ENCODE results near the gene ZDBF2.
"Not testable (repeated sequence)": the region's sequence is repeated elsewhere in the genome, so short reads cannot be mapped to it uniquely, and the experiment has no call there.

The ZDBF2 gene

DNA sequence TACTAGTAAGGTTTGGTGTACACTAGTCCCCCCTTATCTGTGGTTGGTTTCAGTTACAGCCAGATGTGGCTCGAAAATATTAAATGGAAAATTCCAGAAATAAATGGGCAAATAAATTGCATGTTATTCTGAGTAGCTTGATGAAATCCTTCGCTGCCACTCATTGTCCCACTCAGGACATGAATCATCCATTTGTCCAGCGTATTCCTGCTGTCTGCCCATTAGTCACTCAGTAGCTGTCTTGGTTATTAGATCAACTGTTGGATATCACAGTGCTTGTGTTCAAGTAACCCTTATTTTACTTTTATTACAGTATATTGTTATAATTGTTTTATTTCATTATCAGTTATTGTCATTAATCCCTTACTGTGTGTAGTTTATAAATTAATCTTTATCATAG is 21.7 kb downstream of the ZDBF2 start:
- ChIA-PET CTCF (no interaction called here), POLR2A (no interaction called here)
- no peak for DNase-seq (ENCODE audit: extremely low spot score)
- TF ChIP-seq ELF4 (IDR thresholded peaks at IDR 0.05) = no peak
- no peak for TF ChIP-seq FOXM1 (IDR thresholded peaks at IDR 0.05; ENCODE audit: borderline replicate concordance)
- no peak for TF ChIP-seq LEF1 (IDR thresholded peaks at IDR 0.05; ENCODE audit: borderline replicate concordance)
- no peak for TF ChIP-seq NFRKB (IDR thresholded peaks at IDR 0.05)
- no peak for TF ChIP-seq CTBP1 (IDR thresholded peaks at IDR 0.05; ENCODE audit: borderline replicate concordance)
- no peak for TF ChIP-seq L3MBTL2 (conservative IDR thresholded peaks at IDR 0.05)
- no peak for TF ChIP-seq BHLHE40 (IDR thresholded peaks at IDR 0.05; ENCODE audit: borderline replicate concordance)
- no peak for TF ChIP-seq ARNT (IDR thresholded peaks at IDR 0.05)
- TF ChIP-seq FOXA1 (IDR thresholded peaks at IDR 0.05) = no peak
- TF ChIP-seq, protein P1, sequence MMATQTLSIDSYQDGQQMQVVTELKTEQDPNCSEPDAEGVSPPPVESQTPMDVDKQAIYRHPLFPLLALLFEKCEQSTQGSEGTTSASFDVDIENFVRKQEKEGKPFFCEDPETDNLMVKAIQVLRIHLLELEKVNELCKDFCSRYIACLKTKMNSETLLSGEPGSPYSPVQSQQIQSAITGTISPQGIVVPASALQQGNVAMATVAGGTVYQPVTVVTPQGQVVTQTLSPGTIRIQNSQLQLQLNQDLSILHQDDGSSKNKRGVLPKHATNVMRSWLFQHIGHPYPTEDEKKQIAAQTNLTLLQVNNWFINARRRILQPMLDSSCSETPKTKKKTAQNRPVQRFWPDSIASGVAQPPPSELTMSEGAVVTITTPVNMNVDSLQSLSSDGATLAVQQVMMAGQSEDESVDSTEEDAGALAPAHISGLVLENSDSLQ (IDR thresholded peaks at IDR 0.05) = no peak
- TF ChIP-seq HDGF (IDR thresholded peaks at IDR 0.05; ENCODE audit: borderline replicate concordance) = no peak

DNA sequence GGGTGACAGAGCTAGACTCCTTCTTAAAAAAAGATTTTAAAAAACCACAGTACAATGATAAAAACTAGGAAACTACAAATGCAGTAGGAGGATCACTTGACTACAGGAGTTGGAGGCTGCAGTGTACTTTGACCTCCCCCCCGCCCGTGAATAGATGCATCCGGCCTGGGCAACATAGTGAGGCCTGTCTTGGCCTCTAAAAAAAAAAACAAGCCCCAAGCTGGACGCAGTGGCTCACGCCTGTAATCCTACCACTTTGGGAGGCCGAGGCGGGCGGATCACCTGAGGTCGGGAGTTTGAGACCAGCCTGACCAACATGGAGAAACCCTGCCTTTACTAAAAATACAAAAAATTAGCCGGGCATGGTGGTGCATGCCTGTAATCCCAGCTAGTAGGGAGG is 25.1 kb downstream of the ZDBF2 start:
- DNase-seq (ENCODE audit: extremely low spot score); POLR2A ChIA-PET: not testable (repeated sequence)
- CTCF ChIA-PET = interaction anchor here (0.5 kb wide), 1 partner anchor 277 kb away, joined by 3 read pairs; no protein-coding TSS in a partner anchor

DNA sequence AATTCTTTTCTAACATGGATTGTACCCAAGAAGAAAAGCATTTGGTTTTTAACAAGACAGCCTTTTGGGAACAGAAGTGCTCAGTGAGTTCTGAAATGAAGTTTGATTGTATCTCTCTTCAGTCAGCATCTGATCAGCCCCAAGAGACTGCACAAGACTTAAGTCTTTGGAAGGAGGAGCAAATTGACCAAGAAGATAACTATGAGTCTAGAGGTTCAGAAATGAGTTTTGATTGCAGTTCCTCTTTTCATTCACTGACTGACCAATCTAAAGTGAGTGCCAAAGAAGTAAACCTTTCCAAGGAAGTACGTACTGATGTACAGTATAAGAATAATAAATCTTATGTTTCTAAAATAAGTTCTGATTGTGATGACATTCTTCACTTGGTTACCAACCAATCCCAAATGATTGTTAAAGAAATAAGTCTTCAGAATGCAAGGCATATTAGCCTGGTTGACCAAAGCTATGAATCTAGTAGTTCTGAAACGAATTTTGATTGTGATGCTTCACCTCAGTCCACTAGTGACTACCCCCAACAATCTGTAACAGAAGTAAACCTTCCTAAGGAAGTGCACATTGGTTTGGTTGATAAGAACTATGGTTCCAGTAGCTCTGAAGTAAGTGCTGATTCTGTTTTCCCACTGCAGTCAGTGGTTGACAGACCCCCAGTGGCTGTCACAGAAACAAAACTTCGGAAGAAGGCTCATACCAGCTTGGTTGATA is 31.2 kb downstream of the ZDBF2 start:
- DNase-seq (ENCODE audit: extremely low spot score) = no peak
- ChIA-PET POLR2A (no interaction called here), CTCF (no interaction called here)
- TF ChIP-seq TARDBP (IDR thresholded peaks at IDR 0.05) = no peak
- TF ChIP-seq CTBP1 (IDR thresholded peaks at IDR 0.05; ENCODE audit: borderline replicate concordance) = no peak
- TF ChIP-seq NFRKB (IDR thresholded peaks at IDR 0.05) = no peak
- no peak for TF ChIP-seq ARNT (IDR thresholded peaks at IDR 0.05)
- no peak for TF ChIP-seq FOXM1 (IDR thresholded peaks at IDR 0.05; ENCODE audit: borderline replicate concordance)

DNA sequence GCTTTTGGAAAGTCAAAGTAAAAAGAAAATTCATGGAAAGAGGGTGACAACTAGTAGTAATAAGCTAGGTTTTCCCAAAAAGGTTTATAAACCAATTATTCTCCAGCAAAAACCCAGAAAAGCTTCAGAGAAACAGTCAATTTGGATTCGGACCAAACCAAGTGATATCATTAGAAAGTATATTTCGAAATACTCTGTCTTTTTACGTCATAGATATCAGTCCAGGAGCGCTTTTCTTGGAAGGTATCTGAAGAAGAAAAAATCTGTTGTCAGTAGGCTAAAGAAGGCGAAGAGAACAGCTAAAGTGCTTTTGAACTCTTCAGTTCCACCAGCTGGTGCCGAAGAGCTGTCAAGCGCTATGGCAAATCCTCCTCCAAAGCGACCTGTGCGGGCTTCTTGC is 36.6 kb downstream of the ZDBF2 start:
- no peak for TF ChIP-seq SUZ12 (IDR thresholded peaks at IDR 0.05)
- TF ChIP-seq LEF1 (IDR thresholded peaks at IDR 0.05; ENCODE audit: borderline replicate concordance) = no peak
- no peak for TF ChIP-seq L3MBTL2 (conservative IDR thresholded peaks at IDR 0.05)
- no peak for TF ChIP-seq BHLHE40 (IDR thresholded peaks at IDR 0.05; ENCODE audit: borderline replicate concordance)
- TF ChIP-seq SP1 (IDR thresholded peaks at IDR 0.05) = no peak
- no peak for TF ChIP-seq ARNT (IDR thresholded peaks at IDR 0.05)
- TF ChIP-seq CTBP1 (IDR thresholded peaks at IDR 0.05; ENCODE audit: borderline replicate concordance) = no peak
- no peak for TF ChIP-seq ZNF384 (IDR thresholded peaks at IDR 0.05)
- ChIA-PET CTCF (no interaction called here), POLR2A (interaction anchor here (0.6 kb wide), 1 partner anchor 202 kb away, joined by 4 read pairs; no protein-coding TSS in a partner anchor)
- no peak for DNase-seq (ENCODE audit: extremely low spot score)

DNA sequence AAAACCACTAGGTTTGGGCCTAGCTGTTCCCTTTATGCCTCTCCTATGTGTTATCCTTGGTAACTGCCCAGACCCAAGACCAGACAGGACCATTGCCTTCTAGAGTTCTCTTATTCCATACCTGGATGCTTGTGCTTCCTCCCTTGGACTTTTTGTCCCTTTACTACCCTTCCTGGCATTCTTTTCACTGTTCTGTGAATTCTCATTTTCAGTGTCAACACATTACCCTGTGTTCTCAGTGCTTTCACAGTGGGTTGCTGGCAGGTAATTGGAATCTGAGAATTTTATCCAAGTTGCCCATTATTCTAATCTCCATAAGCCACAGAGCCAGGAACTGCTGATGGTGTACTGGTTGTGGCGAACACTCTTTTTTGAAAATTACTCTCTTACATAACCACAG is 41.7 kb downstream of the ZDBF2 start:
- CTCF ChIA-PET = no interaction called here

DNA sequence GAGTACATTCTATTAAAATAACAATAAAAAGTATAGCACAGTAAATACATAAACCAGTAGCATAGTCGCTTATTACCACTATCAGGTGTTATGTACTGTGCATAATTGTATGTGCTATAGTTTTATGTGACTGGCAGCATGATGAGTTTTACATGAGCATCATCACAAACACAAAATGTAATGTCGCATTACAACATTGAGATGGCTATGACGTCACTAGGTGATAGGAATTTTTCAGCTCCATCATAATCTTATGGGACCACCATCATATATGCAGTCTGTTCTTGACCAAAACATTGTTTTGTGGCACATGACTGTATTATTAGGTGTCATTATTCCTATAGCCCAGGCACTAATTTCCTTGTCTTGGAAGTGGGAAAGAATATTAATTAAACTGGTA is 48.6 kb downstream of the ZDBF2 start:
- no peak for DNase-seq (ENCODE audit: extremely low spot score)
- ChIA-PET CTCF (no interaction called here), POLR2A (interaction anchor here (0.9 kb wide), 1 partner anchor 163 kb away, joined by 3 read pairs; the partner anchor contains the start of gene EEF1B2)
- TF ChIP-seq TARDBP (IDR thresholded peaks at IDR 0.05) = no peak
- TF ChIP-seq CTBP1 (IDR thresholded peaks at IDR 0.05; ENCODE audit: borderline replicate concordance) = no peak
- no peak for TF ChIP-seq BHLHE40 (IDR thresholded peaks at IDR 0.05; ENCODE audit: borderline replicate concordance)
- no peak for TF ChIP-seq SP1 (IDR thresholded peaks at IDR 0.05)
- TF ChIP-seq ARNT (IDR thresholded peaks at IDR 0.05) = no peak
- no peak for TF ChIP-seq NFRKB (IDR thresholded peaks at IDR 0.05)
- TF ChIP-seq LEF1 (IDR thresholded peaks at IDR 0.05; ENCODE audit: borderline replicate concordance) = no peak
- no peak for TF ChIP-seq HDGF (IDR thresholded peaks at IDR 0.05; ENCODE audit: borderline replicate concordance)
- no peak for TF ChIP-seq FOXM1 (IDR thresholded peaks at IDR 0.05; ENCODE audit: borderline replicate concordance)
- no peak for TF ChIP-seq L3MBTL2 (conservative IDR thresholded peaks at IDR 0.05)
- TF ChIP-seq, protein P1 (IDR thresholded peaks at IDR 0.05) = no peak
- TF ChIP-seq ZNF384 (IDR thresholded peaks at IDR 0.05) = no peak
- no peak for TF ChIP-seq SUZ12 (IDR thresholded peaks at IDR 0.05)
- no peak for TF ChIP-seq FOXA1 (IDR thresholded peaks at IDR 0.05)
- TF ChIP-seq ELF4 (IDR thresholded peaks at IDR 0.05) = no peak
- no peak for TF ChIP-seq FOXK2 (IDR thresholded peaks at IDR 0.05)

More for the DNA sequence above, 41.7 kb downstream of the ZDBF2 start:
- POLR2A ChIA-PET = no interaction called here
- TF ChIP-seq NFRKB (IDR thresholded peaks at IDR 0.05) (no peak), FOXK2 (IDR thresholded peaks at IDR 0.05) (no peak), TARDBP (IDR thresholded peaks at IDR 0.05) (no peak), HDGF (IDR thresholded peaks at IDR 0.05; ENCODE audit: borderline replicate concordance) (no peak), ZNF384 (IDR thresholded peaks at IDR 0.05) (no peak), ARNT (IDR thresholded peaks at IDR 0.05) (no peak), L3MBTL2 (conservative IDR thresholded peaks at IDR 0.05) (no peak), FOXA1 (IDR thresholded peaks at IDR 0.05) (no peak), FOXM1 (IDR thresholded peaks at IDR 0.05; ENCODE audit: borderline replicate concordance) (no peak), ELF4 (IDR thresholded peaks at IDR 0.05) (no peak)
- no peak for DNase-seq (ENCODE audit: extremely low spot score)

DNA sequence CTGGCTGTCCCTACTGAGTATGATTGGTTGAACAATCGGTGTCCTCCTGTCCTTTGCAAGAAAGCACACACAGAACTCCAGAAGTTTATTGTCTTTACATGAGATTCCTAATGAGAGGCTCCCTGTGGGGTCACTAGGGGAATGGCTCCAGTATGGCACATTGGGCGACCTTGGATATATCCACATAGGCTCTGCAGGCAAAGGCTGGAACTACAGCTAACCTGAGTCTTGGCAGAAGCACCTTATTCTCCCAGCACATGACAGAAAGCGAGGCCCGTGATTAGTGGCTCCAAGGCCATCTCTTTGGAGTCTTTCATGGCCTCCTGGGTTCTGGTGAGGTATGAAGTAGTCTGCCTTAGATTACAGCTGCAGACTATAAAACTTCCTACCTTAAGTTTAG is 49.0 kb downstream of the ZDBF2 start:
- DNase-seq (ENCODE audit: extremely low spot score) = peak; percentile 35
- TF ChIP-seq SP1 (IDR thresholded peaks at IDR 0.05) = no peak
- TF ChIP-seq, protein P1 (IDR thresholded peaks at IDR 0.05) = no peak
- TF ChIP-seq FOXA1 (IDR thresholded peaks at IDR 0.05) = no peak
- TF ChIP-seq ARNT (IDR thresholded peaks at IDR 0.05) = no peak
- TF ChIP-seq NFRKB (IDR thresholded peaks at IDR 0.05) = no peak
- no peak for TF ChIP-seq LEF1 (IDR thresholded peaks at IDR 0.05; ENCODE audit: borderline replicate concordance)
- TF ChIP-seq TARDBP (IDR thresholded peaks at IDR 0.05) = no peak
- no peak for TF ChIP-seq CTBP1 (IDR thresholded peaks at IDR 0.05; ENCODE audit: borderline replicate concordance)
- CTCF ChIA-PET = interaction anchor here (0.5 kb wide), 1 partner anchor 61 kb away, joined by 3 read pairs; no protein-coding TSS in a partner anchor
- POLR2A ChIA-PET = interaction anchor here (0.9 kb wide), 1 partner anchor 164 kb away, joined by 3 read pairs; the partner anchor contains the start of gene EEF1B2
